ENCODE measurements around the gene ROBO3.

DNA sequence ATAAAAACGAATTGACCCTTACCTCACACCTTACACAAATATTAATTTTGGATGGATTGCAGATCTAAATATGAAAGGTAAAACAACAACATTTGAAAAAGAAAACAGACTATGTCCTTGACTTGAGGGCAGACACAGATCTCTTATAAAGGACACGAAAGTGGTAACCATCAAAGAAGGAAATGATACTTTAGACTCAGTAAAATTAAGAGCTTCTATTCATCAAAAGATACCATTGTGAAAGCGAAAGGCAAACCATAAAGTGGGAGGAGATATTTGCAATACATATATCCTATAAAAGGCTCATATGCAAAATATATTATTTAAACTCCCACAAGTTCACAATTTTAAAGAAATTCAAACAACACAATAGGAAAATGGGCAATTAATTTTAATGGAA is 65.6 kb downstream of the ROBO3 start:
- TF ChIP-seq, protein P1, sequence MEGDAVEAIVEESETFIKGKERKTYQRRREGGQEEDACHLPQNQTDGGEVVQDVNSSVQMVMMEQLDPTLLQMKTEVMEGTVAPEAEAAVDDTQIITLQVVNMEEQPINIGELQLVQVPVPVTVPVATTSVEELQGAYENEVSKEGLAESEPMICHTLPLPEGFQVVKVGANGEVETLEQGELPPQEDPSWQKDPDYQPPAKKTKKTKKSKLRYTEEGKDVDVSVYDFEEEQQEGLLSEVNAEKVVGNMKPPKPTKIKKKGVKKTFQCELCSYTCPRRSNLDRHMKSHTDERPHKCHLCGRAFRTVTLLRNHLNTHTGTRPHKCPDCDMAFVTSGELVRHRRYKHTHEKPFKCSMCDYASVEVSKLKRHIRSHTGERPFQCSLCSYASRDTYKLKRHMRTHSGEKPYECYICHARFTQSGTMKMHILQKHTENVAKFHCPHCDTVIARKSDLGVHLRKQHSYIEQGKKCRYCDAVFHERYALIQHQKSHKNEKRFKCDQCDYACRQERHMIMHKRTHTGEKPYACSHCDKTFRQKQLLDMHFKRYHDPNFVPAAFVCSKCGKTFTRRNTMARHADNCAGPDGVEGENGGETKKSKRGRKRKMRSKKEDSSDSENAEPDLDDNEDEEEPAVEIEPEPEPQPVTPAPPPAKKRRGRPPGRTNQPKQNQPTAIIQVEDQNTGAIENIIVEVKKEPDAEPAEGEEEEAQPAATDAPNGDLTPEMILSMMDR (IDR thresholded peaks at IDR 0.05 in 2 of 3, conservative IDR thresholded peaks at IDR 0.05 in 1 of 3; ENCODE audit: borderline replicate concordance in 1 of 3, insufficient read depth in 1 of 3, low read depth in 2 of 3, low read length in 2 of 3) = no peak
- TF ChIP-seq, protein P2, sequence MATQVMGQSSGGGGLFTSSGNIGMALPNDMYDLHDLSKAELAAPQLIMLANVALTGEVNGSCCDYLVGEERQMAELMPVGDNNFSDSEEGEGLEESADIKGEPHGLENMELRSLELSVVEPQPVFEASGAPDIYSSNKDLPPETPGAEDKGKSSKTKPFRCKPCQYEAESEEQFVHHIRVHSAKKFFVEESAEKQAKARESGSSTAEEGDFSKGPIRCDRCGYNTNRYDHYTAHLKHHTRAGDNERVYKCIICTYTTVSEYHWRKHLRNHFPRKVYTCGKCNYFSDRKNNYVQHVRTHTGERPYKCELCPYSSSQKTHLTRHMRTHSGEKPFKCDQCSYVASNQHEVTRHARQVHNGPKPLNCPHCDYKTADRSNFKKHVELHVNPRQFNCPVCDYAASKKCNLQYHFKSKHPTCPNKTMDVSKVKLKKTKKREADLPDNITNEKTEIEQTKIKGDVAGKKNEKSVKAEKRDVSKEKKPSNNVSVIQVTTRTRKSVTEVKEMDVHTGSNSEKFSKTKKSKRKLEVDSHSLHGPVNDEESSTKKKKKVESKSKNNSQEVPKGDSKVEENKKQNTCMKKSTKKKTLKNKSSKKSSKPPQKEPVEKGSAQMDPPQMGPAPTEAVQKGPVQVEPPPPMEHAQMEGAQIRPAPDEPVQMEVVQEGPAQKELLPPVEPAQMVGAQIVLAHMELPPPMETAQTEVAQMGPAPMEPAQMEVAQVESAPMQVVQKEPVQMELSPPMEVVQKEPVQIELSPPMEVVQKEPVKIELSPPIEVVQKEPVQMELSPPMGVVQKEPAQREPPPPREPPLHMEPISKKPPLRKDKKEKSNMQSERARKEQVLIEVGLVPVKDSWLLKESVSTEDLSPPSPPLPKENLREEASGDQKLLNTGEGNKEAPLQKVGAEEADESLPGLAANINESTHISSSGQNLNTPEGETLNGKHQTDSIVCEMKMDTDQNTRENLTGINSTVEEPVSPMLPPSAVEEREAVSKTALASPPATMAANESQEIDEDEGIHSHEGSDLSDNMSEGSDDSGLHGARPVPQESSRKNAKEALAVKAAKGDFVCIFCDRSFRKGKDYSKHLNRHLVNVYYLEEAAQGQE (IDR thresholded peaks at IDR 0.05; ENCODE audit: low read depth) = no peak
- TF ChIP-seq ATF3 (IDR thresholded peaks at IDR 0.05) (no peak), POLR2AphosphoS5 (IDR thresholded peaks at IDR 0.05; ENCODE audit: low read depth, low read length) (no peak)
